ENCODE data around the gene TDRD10.

DNA sequence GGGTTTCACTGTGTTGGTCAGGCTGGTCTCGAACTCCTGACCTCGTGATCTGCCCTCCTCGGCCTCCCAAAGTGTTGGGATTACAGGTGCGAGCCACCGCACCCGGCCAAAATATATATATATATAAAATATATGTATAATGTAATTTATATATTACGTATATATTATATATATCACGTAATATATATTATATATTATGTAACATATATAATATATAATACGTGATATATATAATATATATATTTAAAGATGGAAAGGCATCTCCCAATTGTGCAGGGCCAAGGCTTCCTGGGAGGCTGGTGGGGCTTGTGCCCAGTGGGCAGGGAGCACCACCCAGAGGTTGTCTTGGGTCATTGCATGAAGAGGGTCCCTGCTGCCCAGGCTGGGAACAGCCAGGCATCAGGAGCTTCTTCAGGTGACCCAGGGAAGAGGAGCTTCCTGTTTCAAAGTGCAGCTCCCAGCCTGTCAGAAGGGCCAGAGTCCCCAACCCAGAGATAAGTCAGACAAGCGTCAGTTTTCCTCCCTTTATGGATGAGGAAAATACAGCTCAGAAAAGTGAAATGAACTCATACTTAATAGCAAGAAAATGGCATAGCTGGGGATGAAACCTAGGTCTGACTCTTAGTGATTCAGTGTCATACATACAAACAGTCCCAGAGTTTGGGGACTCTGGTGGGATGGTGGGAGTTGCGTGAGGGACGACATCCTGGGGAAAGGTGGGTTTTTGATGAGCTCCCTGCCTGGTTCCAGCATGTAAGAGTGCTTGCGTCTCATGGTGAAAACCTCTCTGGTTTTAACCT is 44.4 kb downstream of the TDRD10 start:
- TF ChIP-seq, protein P1, sequence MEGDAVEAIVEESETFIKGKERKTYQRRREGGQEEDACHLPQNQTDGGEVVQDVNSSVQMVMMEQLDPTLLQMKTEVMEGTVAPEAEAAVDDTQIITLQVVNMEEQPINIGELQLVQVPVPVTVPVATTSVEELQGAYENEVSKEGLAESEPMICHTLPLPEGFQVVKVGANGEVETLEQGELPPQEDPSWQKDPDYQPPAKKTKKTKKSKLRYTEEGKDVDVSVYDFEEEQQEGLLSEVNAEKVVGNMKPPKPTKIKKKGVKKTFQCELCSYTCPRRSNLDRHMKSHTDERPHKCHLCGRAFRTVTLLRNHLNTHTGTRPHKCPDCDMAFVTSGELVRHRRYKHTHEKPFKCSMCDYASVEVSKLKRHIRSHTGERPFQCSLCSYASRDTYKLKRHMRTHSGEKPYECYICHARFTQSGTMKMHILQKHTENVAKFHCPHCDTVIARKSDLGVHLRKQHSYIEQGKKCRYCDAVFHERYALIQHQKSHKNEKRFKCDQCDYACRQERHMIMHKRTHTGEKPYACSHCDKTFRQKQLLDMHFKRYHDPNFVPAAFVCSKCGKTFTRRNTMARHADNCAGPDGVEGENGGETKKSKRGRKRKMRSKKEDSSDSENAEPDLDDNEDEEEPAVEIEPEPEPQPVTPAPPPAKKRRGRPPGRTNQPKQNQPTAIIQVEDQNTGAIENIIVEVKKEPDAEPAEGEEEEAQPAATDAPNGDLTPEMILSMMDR (conservative IDR thresholded peaks at IDR 0.05; ENCODE audit: low read depth, low read length) = peak; percentile 71
- TF ChIP-seq EZH2 (IDR thresholded peaks at IDR 0.05; ENCODE audit: borderline replicate concordance, low read depth, low read length, poor library complexity, severe bottlenecking) = no peak

All from A673 (cell line).